HG03378 (cell line): ENCODE data around the gene MDGA2.
"Not testable (repeated sequence)": the region's sequence is repeated elsewhere in the genome, so short reads cannot be mapped to it uniquely, and the experiment has no call there.

ENCODE experiments used
- ATAC-seq: cut with Tn5 transposase; IDR thresholded peaks from one replicate; pipeline ENCODE4 v1.9.1; 2021; ENCODE audit warnings: mild to moderate bottlenecking, moderate library complexity; ENCODE audit not compliant: unreplicated experiment

The MDGA2 gene

DNA sequence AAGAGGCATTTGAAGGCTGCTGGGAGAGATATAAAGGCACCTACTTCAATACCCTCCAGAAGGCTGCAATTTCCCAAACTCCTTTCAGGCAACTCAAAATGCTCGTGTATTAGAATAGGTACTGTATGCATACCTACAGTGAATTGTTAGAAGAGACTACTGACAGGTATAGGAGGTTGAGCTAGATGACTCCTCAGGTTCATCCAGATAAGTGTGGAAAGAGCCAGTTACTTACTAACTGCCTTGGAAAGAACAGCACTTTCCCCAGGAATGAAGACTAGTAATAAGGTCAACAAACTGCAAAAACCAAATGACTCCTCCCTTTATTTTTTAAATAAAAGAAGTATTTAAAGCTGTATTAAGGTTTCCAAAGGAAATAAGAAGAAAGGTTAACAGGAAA is 429.0 kb downstream of the MDGA2 start:
- no peak for ATAC-seq

DNA sequence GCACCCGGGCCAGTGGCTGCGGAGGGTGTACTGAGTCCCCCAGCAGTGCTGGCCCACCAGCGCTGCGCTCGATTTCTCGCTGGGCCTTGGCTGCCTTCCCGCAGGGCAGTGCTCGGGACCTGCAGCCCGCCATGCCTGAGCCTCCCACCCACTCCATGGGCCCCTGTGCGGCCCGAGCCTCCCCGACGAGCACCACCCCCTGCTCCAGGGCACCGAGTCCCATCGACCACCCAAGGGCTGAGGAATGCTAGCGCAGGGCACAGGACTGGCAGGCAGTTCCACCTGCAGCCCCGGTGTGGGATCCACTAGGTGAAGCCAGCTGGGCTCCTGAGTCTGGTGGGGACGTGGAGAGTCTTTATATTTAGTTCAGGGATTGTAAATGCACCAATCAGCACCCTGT is 432.8 kb downstream of the MDGA2 start:
- not testable (repeated sequence) for ATAC-seq

DNA sequence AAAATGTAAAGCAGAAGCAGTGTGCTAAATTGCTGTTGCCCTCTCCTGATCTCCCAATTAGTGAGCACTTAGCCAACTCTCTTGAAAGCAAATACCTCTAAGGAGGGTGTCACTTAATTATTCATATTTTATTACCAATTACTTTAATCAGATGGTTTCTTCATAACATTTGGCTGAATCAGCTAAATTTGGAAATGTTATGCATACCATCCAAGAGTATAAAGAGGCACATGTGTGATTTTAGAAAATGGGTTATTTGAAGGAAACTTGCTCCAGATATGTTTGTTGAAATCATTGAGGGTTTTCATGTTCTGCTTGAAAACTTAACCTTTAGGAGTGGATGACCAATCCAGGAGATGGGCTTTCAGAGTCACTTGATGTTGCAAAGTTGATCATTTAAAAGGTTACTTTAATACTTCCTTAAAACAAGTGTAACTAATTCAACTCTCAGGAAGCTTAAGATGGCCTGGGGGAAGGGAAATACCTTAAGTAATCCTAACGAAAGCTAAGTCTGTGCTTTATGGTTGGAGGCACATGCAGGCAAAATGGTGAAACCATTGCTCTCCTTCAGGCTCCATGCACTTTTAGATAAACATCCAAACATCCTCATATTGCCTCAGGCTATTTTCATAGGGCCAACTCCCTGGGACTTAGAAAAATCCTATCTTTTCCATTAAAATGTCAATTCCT is 434.5 kb downstream of the MDGA2 start:
- no peak for ATAC-seq

DNA sequence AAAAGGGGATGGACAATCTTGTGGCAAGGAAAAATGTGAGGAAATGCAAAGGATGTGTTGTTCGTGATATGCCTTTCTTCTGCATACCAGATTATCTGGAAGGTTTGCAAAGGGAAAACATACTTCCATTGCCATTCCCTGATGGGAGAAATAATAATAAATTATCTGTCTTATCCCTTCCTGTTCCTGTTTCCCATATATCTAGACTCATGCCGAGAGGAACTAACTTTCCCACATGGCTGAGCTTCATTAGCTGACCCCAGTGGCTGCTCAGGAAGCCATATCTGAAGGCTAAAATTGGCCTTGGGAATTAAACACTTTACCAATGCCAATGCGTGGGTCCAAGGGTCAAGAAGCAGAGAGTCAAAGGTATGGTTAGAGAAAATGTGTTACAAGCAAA is 439.8 kb downstream of the MDGA2 start:
- no peak for ATAC-seq

DNA sequence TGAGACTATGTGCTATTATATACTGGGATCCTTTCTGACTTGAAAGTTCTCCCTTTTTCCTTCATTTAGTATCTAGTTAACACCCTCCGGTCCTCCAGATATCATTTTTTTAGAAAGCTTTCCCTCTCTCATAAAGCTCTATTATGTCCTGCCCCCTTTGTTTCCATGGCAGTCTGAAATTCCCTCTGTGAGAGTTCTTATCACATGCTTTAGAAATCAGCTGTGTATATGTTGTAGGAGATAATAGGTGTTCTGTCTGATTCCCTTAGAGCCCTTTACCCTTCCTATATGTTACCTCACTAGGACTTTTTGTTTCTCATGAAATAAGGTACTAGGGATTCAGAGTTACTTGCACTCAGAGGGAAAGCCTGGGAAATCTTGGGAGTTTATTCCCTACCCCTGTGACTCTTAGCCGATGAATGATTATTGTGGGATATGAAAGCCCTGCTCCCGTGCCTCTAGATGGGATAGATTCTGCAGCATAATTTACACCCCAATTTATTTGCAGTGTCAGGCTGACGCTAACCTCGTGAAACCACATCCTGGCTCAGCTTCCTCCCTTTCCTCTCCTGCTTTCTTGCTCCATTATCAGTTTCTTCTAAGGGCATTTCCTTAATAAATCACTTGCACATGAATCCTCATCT is 448.4 kb downstream of the MDGA2 start:
- ATAC-seq: no peak

GRCh38 chr14:47223656-47224055 is 451.7 kb downstream of the MDGA2 start:
- ATAC-seq: no peak

DNA sequence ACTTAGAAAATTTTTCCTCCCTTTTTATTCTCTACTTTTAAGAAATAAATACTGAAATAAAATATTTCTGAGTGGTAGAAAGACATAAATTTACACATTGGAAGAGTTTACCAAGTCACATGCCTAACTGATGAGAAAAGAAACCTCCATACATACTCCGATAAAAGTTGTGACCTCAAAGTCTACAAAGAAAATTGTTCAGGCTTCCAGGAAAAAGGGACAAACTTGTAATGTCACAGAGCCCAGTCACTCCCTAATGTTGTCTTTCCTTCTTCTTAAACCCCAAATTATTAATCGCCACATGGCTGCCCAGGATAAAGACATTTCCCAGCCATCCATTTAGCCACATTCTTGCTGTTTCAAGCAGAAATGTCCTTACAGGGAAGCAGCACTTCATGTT is 455.3 kb downstream of the MDGA2 start:
- ATAC-seq: no peak

DNA sequence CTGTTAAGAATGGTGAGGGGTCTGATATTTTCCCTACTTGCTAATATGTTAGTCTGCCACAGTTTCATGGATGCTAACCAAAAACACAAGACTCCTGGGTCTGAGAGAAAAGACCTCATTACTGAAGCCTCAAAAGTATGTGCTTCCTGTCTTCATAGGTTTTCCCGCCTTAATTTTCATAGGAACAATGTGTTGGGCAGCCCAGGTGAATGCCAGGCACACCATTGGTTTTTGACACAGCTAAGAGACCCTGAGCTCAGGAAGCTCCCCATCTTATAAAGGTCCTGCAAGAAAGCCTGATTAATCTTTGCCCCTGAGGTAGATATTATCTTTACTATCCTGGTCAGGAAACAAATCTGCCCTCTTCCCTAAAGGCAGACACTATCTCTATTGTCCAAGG is 464.1 kb downstream of the MDGA2 start:
- ATAC-seq: no peak

DNA sequence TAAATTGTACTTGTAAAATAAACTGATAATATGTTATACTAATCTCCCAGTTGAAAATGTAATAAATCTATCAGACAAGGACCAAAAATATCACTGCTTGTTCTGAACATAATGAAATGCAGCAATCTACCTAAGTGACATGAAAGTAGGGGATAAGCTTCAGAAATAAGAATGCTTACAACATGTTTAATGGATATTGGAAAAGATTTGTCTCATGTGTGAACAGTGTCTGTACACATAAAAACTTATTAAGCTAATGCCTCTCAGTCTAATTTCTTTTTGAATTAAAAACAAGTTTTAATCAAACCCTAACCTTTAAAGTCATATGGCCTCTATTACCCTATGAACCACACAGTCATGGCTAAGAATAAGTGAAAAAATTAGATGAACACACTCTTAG is 465.3 kb downstream of the MDGA2 start:
- no peak for ATAC-seq

DNA sequence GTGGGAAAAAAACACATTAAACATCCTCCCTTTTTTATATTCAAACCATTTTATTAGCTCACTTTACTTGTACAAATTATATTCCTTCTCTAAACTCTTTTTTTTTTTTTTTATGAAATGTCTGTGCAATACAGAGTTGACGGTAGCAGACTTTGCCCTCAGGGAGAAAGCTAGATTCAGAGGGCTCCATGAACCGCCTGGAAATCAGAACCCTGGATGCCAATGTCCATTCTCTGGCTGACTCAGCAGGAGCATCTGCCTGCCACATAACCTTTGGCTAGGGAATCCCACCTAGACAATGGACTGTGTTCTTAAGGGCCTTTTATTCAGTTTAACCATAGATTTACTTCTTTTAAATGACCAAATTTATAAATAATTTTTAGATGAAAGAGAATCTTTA is 467.0 kb downstream of the MDGA2 start:
- ATAC-seq: no peak

DNA sequence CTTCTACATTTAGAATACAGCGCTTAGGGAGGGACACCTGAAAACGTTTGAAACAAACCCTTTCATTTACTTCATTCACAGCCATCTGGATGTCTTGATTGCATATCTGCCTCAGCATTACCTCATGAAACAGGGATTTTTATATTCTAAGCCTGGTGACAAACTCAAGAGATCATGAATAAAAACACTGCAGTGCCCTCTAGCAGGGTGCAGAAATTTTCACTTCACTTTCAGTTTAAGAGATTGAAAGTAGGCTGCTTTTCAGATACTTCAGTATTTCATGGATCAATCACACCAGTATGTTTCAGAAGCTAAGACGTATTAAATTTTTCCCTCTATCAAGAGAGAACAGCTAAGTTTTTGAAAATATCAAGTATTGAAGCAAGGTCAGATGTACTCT is 467.8 kb downstream of the MDGA2 start:
- no peak for ATAC-seq

DNA sequence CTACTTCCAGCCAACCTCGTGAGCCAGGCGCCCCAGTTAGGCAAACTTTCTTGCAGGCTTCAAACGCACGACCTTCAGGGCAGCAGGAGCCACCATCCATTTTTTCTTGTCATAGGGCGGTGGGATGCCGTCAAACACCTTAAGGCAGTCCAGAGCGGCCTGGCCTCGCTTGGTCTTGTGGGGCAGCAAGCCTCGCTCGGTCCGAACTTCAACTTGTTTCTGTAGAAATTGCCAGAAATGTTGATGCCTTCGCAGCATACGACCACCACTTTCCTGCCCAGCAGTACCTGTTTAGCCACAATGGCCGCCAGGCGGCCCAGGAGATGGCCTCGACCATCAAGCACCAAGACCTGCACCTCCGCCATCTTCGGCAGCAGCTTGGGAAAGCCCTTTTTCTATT is 474.7 kb downstream of the MDGA2 start:
- no peak for ATAC-seq

DNA sequence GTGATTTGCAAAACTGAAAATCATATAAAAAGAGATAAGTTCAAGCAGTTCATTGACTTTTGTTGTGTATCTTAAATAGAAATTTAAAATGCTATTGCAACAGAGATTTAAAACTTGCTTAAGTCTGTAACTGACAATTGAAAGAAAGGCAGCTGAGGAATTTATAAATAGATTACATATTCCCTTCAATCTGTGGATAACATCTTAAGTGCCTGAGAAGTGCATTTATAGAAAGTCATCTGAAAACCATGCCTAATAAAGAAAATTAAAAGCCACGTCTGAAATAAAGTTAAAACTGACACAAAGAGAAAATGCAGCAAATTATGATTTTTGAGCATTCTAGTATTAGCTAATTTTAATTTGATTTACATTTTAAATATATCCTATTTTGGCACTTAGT is 479.8 kb downstream of the MDGA2 start:
- no peak for ATAC-seq

DNA sequence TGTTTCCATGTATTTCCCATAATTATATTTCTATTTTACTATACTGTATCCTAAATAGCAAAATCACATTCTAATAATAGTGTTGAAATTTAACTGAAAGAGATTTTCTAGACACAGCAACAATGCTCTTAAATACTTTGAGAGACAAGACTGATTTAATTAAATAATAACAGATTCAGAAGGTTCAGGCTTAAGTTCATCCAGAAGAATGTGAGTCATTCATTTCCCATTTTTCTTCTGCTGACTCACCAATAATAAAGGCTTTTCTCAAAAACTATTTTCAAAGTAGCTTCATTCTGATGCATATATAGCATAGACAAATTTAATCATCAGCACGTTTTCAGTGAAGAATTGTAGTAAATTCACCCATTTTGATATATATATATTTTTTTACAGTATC is 481.4 kb downstream of the MDGA2 start:
- ATAC-seq: no peak

DNA sequence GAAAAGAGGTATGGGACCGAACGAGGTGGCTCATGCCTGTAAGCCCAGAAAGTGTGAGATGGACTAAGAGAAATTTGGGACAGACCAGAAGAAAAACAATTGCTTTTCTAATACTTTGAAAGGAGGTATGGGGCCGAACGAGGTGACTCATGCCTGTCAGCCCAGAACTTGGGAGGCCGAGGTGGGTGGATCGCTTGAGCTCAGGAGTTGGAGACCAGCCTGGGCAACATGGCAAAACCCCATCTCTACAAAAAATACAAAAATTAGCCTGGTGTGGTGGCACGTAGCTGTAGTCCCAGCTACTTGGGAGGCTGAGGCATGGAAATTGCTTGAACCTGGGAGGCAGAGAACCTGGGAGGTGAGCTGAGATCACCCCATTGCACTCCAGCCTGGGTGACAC is 483.2 kb downstream of the MDGA2 start:
- ATAC-seq: not testable (repeated sequence)

DNA sequence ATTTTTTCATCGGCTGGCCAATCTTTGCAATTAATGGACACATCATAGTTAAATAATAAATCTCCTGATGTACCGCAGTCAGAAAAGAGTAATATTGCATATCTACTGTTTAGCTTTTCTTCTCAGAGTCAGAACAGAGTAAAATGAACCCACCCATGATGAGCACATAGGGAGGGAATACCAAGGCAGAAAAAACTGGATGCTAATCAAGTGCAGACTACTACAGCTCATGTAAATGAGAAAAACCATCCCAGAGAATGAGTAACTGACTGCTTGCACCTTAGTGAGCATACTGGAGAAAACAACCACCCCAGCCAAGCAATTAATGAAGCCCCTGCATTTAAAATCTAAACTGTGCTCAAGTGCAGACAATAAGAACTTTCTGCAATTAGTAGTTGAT is 483.7 kb downstream of the MDGA2 start:
- ATAC-seq: no peak

GRCh38 chr14:47189911-47190484 is 485.4 kb downstream of the MDGA2 start:
- ATAC-seq: no peak

DNA sequence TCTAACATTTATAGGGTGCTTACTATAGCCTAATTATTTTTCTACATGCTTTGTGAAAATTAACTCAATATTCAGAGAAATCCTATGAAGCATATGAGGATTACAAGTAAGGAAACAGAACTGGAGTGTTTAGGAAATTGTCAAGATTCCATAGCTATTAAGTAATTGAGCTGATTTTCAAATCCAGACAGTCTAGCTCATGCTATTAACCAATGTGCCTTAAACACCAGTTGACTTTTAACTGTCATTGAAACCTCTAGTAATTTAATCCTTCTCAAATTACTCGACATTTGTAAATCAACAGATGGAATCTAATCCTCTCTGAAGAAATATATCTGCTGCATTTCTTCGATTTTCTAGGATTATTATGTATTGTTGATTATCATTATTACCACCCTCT is 488.9 kb downstream of the MDGA2 start:
- no peak for ATAC-seq

- ATAC-seq: no peak
These were observed 495.5 kb downstream of the MDGA2 start for GRCh38 chr14:47179906-47180305.

DNA sequence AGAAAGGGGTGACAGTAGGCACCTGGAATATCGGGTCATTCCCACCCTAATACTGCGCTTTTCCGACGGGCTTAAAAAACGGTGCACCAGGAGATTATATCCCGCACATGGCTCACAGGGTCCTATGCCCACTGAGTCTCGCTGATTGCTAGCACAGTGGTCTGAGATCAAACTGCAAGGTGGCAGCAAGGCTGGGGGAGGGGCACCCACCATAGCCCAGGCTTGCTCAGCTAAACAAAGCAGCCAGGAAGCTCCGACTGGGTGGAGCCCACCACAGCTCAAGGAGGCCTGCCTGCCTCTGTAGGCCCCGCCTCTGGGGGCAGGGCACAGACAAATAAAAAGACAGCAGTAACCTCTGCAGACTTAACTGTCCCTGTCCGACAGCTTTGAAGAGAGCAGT is 503.5 kb downstream of the MDGA2 start:
- ATAC-seq: not testable (repeated sequence)

GRCh38 chr14:47167402-47167801 is 508.0 kb downstream of the MDGA2 start:
- no peak for ATAC-seq

- no peak for ATAC-seq
These were observed 520.0 kb downstream of the MDGA2 start for GRCh38 chr14:47155395-47155794.
